Measurements from ENCODE around the gene TRDMT1. TPM values are rescaled to one million over a fixed set of nuclear protein-coding genes. Genes with fewer than 3 reads are reported as not detected.
A peak's percentile ranks its signal among the peaks of the same experiment; 100 is the strongest.

Gene TRDMT1, protein sequence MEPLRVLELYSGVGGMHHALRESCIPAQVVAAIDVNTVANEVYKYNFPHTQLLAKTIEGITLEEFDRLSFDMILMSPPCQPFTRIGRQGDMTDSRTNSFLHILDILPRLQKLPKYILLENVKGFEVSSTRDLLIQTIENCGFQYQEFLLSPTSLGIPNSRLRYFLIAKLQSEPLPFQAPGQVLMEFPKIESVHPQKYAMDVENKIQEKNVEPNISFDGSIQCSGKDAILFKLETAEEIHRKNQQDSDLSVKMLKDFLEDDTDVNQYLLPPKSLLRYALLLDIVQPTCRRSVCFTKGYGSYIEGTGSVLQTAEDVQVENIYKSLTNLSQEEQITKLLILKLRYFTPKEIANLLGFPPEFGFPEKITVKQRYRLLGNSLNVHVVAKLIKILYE
- polyA plus RNA-seq (2013, experiment 1 of 2): 14.4 TPM
- polyA plus RNA-seq (2013, experiment 2 of 2): 14.9 TPM

DNA sequence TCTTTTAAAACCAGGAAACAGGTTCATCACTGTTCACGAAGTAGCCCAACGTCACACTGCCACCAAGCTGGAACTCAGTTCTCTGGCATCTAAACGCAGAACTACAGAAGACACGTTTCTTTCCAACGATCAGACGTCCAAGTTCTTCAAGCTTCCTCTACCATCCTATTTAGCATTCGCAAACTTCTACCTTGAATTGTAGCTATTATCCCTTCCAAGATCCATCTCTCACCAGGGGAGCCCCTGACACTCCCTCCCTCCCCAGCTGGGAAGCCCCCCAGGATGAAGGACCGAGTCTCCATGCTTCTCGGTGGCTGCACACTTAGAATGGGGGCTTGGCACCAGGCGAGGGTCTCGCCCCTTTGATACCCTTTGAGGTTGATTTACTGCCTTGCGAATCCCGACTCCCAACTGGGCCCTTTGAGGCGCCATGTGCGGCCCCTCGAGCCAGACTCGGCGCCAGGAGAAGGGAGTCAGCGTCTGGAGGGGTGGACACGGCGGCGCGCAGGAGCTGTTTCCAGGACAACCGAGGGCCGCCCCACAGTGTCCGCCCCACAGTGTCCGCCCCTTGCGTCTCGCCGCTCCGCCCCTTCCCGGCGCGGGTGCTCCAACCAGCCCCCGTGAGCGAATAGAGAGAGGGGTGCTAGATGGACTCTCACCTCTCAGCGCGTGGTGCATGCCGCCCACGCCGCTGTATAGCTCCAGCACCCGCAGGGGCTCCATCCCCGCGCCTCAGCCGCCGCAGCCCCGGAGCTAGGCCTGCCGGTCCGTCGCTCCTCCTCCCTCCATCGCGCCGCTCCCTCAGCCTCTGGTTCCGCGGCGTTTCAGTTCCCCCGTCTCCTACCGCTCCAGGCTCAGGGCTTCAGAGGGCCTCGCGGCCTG, at the start of gene TRDMT1:
TRDMT1 (minus strand) TSS at position 761 of the 882 bp plus-strand sequence; CDS start at position 723, 38 bp downstream.
- Histone ChIP-seq H3K4me2 (ENCODE audit: insufficient read depth, low read length, poor library complexity, severe bottlenecking) (peak within 1 kb of the TSS; percentile 88), H2BK15ac (ENCODE audit: low read length) (no peak within 1 kb of the TSS), H3K14ac (ENCODE audit: low read length) (no peak within 1 kb of the TSS), H2BK5ac (ENCODE audit: low read length) (peak within 1 kb of the TSS; percentile 93), H3K36me3 (replicated peaks in 1 of 2; ENCODE audit: control insufficient read depth in 2 of 2, insufficient read depth in 2 of 2, low read length in 2 of 2) (peaks cover 0 to 2% of the 10 kb centered on the region in 2 donors), H3K9me3 (replicated peaks in 1 of 2; ENCODE audit: control insufficient read depth in 2 of 2, insufficient read depth in 1 of 2, low read depth in 1 of 2, low read length in 2 of 2) (peaks cover 0 to 14% of the 10 kb centered on the region in 2 donors), H3K18ac (ENCODE audit: low read length) (peak within 1 kb of the TSS; percentile 99), H2BK120ac (ENCODE audit: low read depth, low read length) (peak within 1 kb of the TSS; percentile 77), H3K79me1 (ENCODE audit: low read depth, low read length) (peaks cover 2% of the 10 kb centered on the region), H3K4me3 (ENCODE audit: low read length in 2 of 2) (peak within 1 kb of the TSS; percentile 56 to 89), H4K8ac (ENCODE audit: low read depth, low read length) (peak within 1 kb of the TSS; percentile 92), H2AK5ac (ENCODE audit: low read depth, low read length) (no peak within 1 kb of the TSS), H3K4me1 (ENCODE audit: control insufficient read depth in 2 of 2, insufficient read depth in 1 of 2, low read depth in 1 of 2, low read length in 2 of 2) (peaks cover 5 to 15% of the 10 kb centered on the region in 2 donors), H4K91ac (ENCODE audit: low read depth, low read length, poor library complexity) (no peak within 1 kb of the TSS), H3K27me3 (ENCODE audit: control insufficient read depth in 3 of 3, insufficient read depth in 3 of 3, low read depth in 1 of 3, low read length in 3 of 3) (no peaks in the 10 kb centered on the region), H3K23ac (ENCODE audit: low read depth, low read length, poor library complexity) (peak within 1 kb of the TSS; percentile 69), H2BK12ac (ENCODE audit: low read length) (no peak within 1 kb of the TSS), H3K27ac (replicated peaks; ENCODE audit: low read length) (peak within 1 kb of the TSS; percentile 99), H2AFZ (ENCODE audit: low read length) (peak within 1 kb of the TSS; percentile 89), H3K4ac (ENCODE audit: low read length) (no peak within 1 kb of the TSS), H3K9ac (ENCODE audit: low read depth, low read length, poor library complexity) (peak within 1 kb of the TSS; percentile 79)
- DNase-seq (ENCODE audit: low spot score): peak; percentile 96
- no CpG with 5 or more reads among the region's 60 CpGs for WGBS, 2 donors (ENCODE audit: extremely low coverage in 2 of 2, insufficient read length in 2 of 2, insufficient replicate concordance in 1 of 2)

DNA sequence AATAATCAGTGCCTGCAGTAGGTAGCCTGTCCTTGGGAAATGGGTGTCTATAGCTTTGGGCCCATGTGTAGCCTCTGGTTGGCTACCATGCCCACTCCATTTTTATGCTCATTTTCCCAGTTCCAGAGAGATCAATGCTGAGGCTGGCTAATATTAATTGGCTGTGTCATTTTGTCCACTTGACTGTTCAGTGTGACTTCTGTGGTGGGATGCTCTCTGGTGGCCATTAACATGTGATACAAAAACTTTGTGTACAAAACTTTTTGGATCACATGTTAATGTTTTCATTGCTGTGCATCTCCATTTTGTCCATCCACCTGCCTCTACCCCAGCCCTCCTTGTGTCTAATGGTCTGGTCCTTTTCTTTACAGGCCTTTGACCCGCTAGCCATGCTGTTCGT, 49.3 kb upstream of the TRDMT1 start:
- Histone ChIP-seq H4K91ac (ENCODE audit: low read depth, low read length, poor library complexity) (no peak overlapping the region), H2AFZ (ENCODE audit: low read length) (no peak overlapping the region), H2BK12ac (ENCODE audit: low read length) (no peak overlapping the region), H3K4ac (ENCODE audit: low read length) (no peak overlapping the region), H2BK15ac (ENCODE audit: low read length) (no peak overlapping the region), H2BK120ac (ENCODE audit: low read depth, low read length) (no peak overlapping the region), H3K18ac (ENCODE audit: low read length) (no peak overlapping the region), H3K27me3 (ENCODE audit: control insufficient read depth in 3 of 3, insufficient read depth in 3 of 3, low read depth in 1 of 3, low read length in 3 of 3) (no peaks in the 10 kb centered on the region), H3K4me1 (ENCODE audit: control insufficient read depth in 2 of 2, insufficient read depth in 1 of 2, low read depth in 1 of 2, low read length in 2 of 2) (no peaks in the 10 kb centered on the region), H3K14ac (ENCODE audit: low read length) (no peak overlapping the region), H3K9me3 (replicated peaks in 1 of 2; ENCODE audit: control insufficient read depth in 2 of 2, insufficient read depth in 1 of 2, low read depth in 1 of 2, low read length in 2 of 2) (peaks cover 4 to 35% of the 10 kb centered on the region in 2 donors), H3K9ac (ENCODE audit: low read depth, low read length, poor library complexity) (no peak overlapping the region), H2AK5ac (ENCODE audit: low read depth, low read length) (no peak overlapping the region), H3K79me1 (ENCODE audit: low read depth, low read length) (no peaks in the 10 kb centered on the region), H3K27ac (replicated peaks; ENCODE audit: low read length) (no peak overlapping the region), H3K4me3 (ENCODE audit: low read length in 2 of 2) (no peak overlapping the region), H2BK5ac (ENCODE audit: low read length) (no peak overlapping the region), H3K36me3 (replicated peaks in 1 of 2; ENCODE audit: control insufficient read depth in 2 of 2, insufficient read depth in 2 of 2, low read length in 2 of 2) (no peaks in the 10 kb centered on the region), H4K8ac (ENCODE audit: low read depth, low read length) (no peak overlapping the region), H3K23ac (ENCODE audit: low read depth, low read length, poor library complexity) (no peak overlapping the region), H3K4me2 (ENCODE audit: insufficient read depth, low read length, poor library complexity, severe bottlenecking) (no peak overlapping the region)
- WGBS, 2 donors (ENCODE audit: extremely low coverage in 2 of 2, insufficient read length in 2 of 2, insufficient replicate concordance in 1 of 2): no CpG with 5 or more reads among the region's 2 CpGs
- no peak for DNase-seq (ENCODE audit: low spot score)

DNA sequence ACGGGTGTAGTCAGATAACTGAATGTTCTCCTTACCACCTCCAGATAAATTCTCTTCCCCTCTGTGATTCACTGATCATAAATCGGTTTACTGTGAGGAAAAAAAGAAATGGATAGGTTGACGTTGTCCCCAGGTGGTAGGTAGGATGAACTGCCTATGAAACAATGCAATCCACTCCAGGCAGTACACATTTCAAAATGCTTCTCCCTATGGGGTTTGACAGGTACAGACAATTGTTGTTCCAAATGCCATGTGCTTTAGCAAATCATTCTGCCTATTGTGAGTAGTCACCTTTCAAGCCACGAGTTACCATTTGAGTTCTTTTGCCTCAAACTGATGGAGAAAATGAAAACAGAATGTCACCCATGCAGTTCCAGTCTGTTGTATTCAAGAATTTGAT, 48.3 kb upstream of the TRDMT1 start:
- Histone ChIP-seq H2BK15ac (ENCODE audit: low read length) (no peak overlapping the region), H3K23ac (ENCODE audit: low read depth, low read length, poor library complexity) (no peak overlapping the region), H3K79me1 (ENCODE audit: low read depth, low read length) (no peaks in the 10 kb centered on the region), H3K4me1 (ENCODE audit: control insufficient read depth in 2 of 2, insufficient read depth in 1 of 2, low read depth in 1 of 2, low read length in 2 of 2) (no peaks in the 10 kb centered on the region), H3K14ac (ENCODE audit: low read length) (no peak overlapping the region), H2BK12ac (ENCODE audit: low read length) (no peak overlapping the region), H4K91ac (ENCODE audit: low read depth, low read length, poor library complexity) (no peak overlapping the region), H3K27me3 (ENCODE audit: control insufficient read depth in 3 of 3, insufficient read depth in 3 of 3, low read depth in 1 of 3, low read length in 3 of 3) (no peaks in the 10 kb centered on the region), H2BK5ac (ENCODE audit: low read length) (no peak overlapping the region), H3K18ac (ENCODE audit: low read length) (no peak overlapping the region), H3K27ac (replicated peaks; ENCODE audit: low read length) (no peak overlapping the region), H2AFZ (ENCODE audit: low read length) (no peak overlapping the region), H3K36me3 (replicated peaks in 1 of 2; ENCODE audit: control insufficient read depth in 2 of 2, insufficient read depth in 2 of 2, low read length in 2 of 2) (no peaks in the 10 kb centered on the region), H2BK120ac (ENCODE audit: low read depth, low read length) (no peak overlapping the region), H4K8ac (ENCODE audit: low read depth, low read length) (no peak overlapping the region), H2AK5ac (ENCODE audit: low read depth, low read length) (no peak overlapping the region), H3K9me3 (replicated peaks in 1 of 2; ENCODE audit: control insufficient read depth in 2 of 2, insufficient read depth in 1 of 2, low read depth in 1 of 2, low read length in 2 of 2) (peaks cover 4 to 27% of the 10 kb centered on the region in 2 donors), H3K9ac (ENCODE audit: low read depth, low read length, poor library complexity) (no peak overlapping the region), H3K4me2 (ENCODE audit: insufficient read depth, low read length, poor library complexity, severe bottlenecking) (no peak overlapping the region), H3K4ac (ENCODE audit: low read length) (no peak overlapping the region), H3K4me3 (ENCODE audit: low read length in 2 of 2) (no peak overlapping the region)
- WGBS, 2 donors (ENCODE audit: extremely low coverage in 2 of 2, insufficient read length in 2 of 2, insufficient replicate concordance in 1 of 2): no CpG with 5 or more reads among the region's 4 CpGs
- DNase-seq (ENCODE audit: low spot score): no peak

DNA sequence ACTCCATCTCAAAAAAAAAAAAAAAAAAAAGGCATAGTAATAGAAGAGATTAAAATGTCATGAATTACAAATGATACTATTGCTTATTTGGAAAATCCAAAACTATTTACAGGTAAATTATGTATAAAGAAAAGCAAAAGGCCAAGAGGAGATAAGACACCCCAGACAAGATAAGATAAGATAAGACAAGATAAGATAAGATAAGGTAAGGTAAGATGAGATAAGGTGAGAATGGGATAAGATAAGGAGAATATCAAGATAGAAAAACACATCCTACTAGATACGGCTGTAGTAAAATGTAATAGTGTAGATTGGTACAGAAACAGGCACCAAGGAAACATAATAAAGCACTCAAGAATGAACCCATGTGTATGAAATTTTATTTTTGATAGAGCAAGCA, 47.5 kb upstream of the TRDMT1 start:
- Histone ChIP-seq H3K27ac (replicated peaks; ENCODE audit: low read length) (no peak overlapping the region), H2BK15ac (ENCODE audit: low read length) (no peak overlapping the region), H3K18ac (ENCODE audit: low read length) (no peak overlapping the region), H2BK120ac (ENCODE audit: low read depth, low read length) (no peak overlapping the region), H3K9me3 (replicated peaks in 1 of 2; ENCODE audit: control insufficient read depth in 2 of 2, insufficient read depth in 1 of 2, low read depth in 1 of 2, low read length in 2 of 2) (peaks cover 4 to 23% of the 10 kb centered on the region in 2 donors), H3K27me3 (ENCODE audit: control insufficient read depth in 3 of 3, insufficient read depth in 3 of 3, low read depth in 1 of 3, low read length in 3 of 3) (no peaks in the 10 kb centered on the region), H2AFZ (ENCODE audit: low read length) (no peak overlapping the region), H2AK5ac (ENCODE audit: low read depth, low read length) (no peak overlapping the region), H3K14ac (ENCODE audit: low read length) (no peak overlapping the region), H4K8ac (ENCODE audit: low read depth, low read length) (no peak overlapping the region), H3K4ac (ENCODE audit: low read length) (no peak overlapping the region), H4K91ac (ENCODE audit: low read depth, low read length, poor library complexity) (no peak overlapping the region), H3K9ac (ENCODE audit: low read depth, low read length, poor library complexity) (no peak overlapping the region), H3K4me1 (ENCODE audit: control insufficient read depth in 2 of 2, insufficient read depth in 1 of 2, low read depth in 1 of 2, low read length in 2 of 2) (no peaks in the 10 kb centered on the region), H3K4me3 (ENCODE audit: low read length in 2 of 2) (no peak overlapping the region), H3K4me2 (ENCODE audit: insufficient read depth, low read length, poor library complexity, severe bottlenecking) (no peak overlapping the region), H3K36me3 (replicated peaks in 1 of 2; ENCODE audit: control insufficient read depth in 2 of 2, insufficient read depth in 2 of 2, low read length in 2 of 2) (no peaks in the 10 kb centered on the region), H3K23ac (ENCODE audit: low read depth, low read length, poor library complexity) (no peak overlapping the region), H2BK5ac (ENCODE audit: low read length) (no peak overlapping the region), H3K79me1 (ENCODE audit: low read depth, low read length) (no peaks in the 10 kb centered on the region), H2BK12ac (ENCODE audit: low read length) (no peak overlapping the region)
- no peak for DNase-seq (ENCODE audit: low spot score)
- WGBS, 2 donors (ENCODE audit: extremely low coverage in 2 of 2, insufficient read length in 2 of 2, insufficient replicate concordance in 1 of 2): no CpG with 5 or more reads among the region's 1 CpG

All from neuronal stem cell (in vitro differentiated cells).